Hepatocyte (in vitro differentiated cells): ENCODE results near the gene SULT6B1. TPM values are rescaled to one million over a fixed set of nuclear protein-coding genes. Genes with fewer than 3 reads are reported as not detected.
A peak's percentile ranks its signal among the peaks of the same experiment; 100 is the strongest.

Experiments
- DNase-seq: peaks from one replicate; pipeline ENCODE4 v3.0.0-alpha.2; 2016; ENCODE audit warnings: low spot score
- H2AFZ ChIP-seq: fragments of 200-600 bp; sonication (generic); 2 replicates; pipeline ENCODE4 v1.6.0; 2016; ENCODE audit warnings: antibody characterized with exemption, mild to moderate bottlenecking
- H3K27ac ChIP-seq: fragments of 200-600 bp; sonication (generic); 2 replicates; pipeline ENCODE4 v1.5.1; 2016; ENCODE audit warnings: mild to moderate bottlenecking
- H3K27me3 ChIP-seq: fragments of 200-600 bp; sonication (generic); 2 replicates; pipeline ENCODE4 v1.6.1; 2016
- H3K36me3 ChIP-seq: fragments of 200-600 bp; sonication (generic); replicated peaks from 2 replicates; pipeline ENCODE4 v1.5.1; 2016; ENCODE audit warnings: low read depth; ENCODE audit not compliant: insufficient read depth
- H3K4me1 ChIP-seq: fragments of 200-600 bp; sonication (generic); 2 replicates; pipeline ENCODE4 v1.5.1; 2016; ENCODE audit warnings: mild to moderate bottlenecking, moderate library complexity; ENCODE audit not compliant: insufficient read depth
- H3K4me2 ChIP-seq: fragments of 200-600 bp; sonication (generic); 2 replicates; pipeline ENCODE4 v1.6.0; 2016
- H3K4me3 ChIP-seq: fragments of 200-600 bp; sonication (generic); 2 replicates; pipeline ENCODE4 v1.5.1; 2016; ENCODE audit warnings: mild to moderate bottlenecking
- H3K79me2 ChIP-seq: fragments of 200-600 bp; sonication (generic); 2 replicates; pipeline ENCODE4 v1.6.0; 2017; ENCODE audit warnings: mild to moderate bottlenecking
- H3K9me2 ChIP-seq: fragments of 200-600 bp; sonication (generic); replicated peaks from 2 replicates; pipeline ENCODE4 v1.6.0; 2017; ENCODE audit warnings: mild to moderate bottlenecking; ENCODE audit not compliant: insufficient read depth
- H3K9me3 ChIP-seq: fragments of 200-600 bp; sonication (generic); 2 replicates; pipeline ENCODE4 v1.5.1; 2016; ENCODE audit warnings: low read depth, mild to moderate bottlenecking
- H4K20me1 ChIP-seq: fragments of 200-600 bp; sonication (generic); 2 replicates; pipeline ENCODE4 v1.6.0; 2016; ENCODE audit warnings: mild to moderate bottlenecking; ENCODE audit not compliant: insufficient read depth, poor library complexity, severe bottlenecking
- EZH2 ChIP-seq: fragments of 200-600 bp; sonication (generic); IDR thresholded peaks from 2 replicates; pipeline ENCODE4 v1.6.1; 2016; ENCODE audit warnings: antibody characterized with exemption, mild to moderate bottlenecking, borderline replicate concordance
- EZH2phosphoT487 ChIP-seq: fragments of 200-600 bp; sonication (generic); IDR thresholded peaks from one replicate; pipeline ENCODE4 v1.6.1; 2018; ENCODE audit warnings: antibody characterized with exemption, mild to moderate bottlenecking, low read depth, moderate library complexity; ENCODE audit not compliant: unreplicated experiment, severe bottlenecking
- WGBS: methylation state at CpG from one replicate; pipeline ENCODE4 v1.1.6; 2016; ENCODE audit warnings: low lambda C conversion rate; ENCODE audit errors: missing lambda C conversion rate; 5-methylcytosine and 5-hydroxymethylcytosine counted together
- polyA plus RNA-seq: library from polyadenylated mRNA; unstranded; fragments of >200 nt; fragmentation: Nextera tagmentation; extraction: Ambion mirVana; gene quantifications from 2 replicates; pipeline ENCODE4 v1.2.1, GENCODE V29; 2016
- total RNA-seq: library from RNA; depleted of rRNA; stranded (reverse); fragments of >200 nt; gene quantifications from 2 replicates; pipeline ENCODE4 v1.2.3, GENCODE V29; 2014
- TF ChIP-seq, protein P1 (sequence below): fragments of 200-600 bp; sonication (generic); IDR thresholded peaks from 2 replicates; pipeline ENCODE4 v1.5.1; 2016; ENCODE audit warnings: antibody characterized with exemption, mild to moderate bottlenecking; ENCODE audit not compliant: poor library complexity

Gene SULT6B1
- total and polyA plus RNA-seq, 2 experiments from 2014 or later, result not detected

DNA sequence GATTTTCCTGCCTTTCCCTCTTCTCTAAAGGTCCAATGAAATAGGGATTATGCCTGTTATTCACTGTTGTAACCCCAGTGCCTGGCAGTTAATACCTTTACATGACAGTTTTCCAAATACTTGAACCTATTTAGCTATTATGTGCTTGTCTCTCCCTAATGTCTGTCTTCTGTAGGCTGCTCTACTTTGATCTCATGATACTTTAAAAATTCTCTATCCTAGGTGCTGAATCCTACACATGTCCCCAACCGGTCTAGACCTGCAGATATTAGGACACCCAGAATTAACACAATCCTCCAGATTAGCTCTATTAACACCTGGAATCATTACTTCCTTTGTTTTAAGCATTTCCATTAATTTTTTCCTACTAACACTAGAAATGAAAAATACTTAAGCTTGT lies 35.6 kb upstream of the SULT6B1 start:
- TF ChIP-seq EZH2, result no peak
- TF ChIP-seq, protein P1, sequence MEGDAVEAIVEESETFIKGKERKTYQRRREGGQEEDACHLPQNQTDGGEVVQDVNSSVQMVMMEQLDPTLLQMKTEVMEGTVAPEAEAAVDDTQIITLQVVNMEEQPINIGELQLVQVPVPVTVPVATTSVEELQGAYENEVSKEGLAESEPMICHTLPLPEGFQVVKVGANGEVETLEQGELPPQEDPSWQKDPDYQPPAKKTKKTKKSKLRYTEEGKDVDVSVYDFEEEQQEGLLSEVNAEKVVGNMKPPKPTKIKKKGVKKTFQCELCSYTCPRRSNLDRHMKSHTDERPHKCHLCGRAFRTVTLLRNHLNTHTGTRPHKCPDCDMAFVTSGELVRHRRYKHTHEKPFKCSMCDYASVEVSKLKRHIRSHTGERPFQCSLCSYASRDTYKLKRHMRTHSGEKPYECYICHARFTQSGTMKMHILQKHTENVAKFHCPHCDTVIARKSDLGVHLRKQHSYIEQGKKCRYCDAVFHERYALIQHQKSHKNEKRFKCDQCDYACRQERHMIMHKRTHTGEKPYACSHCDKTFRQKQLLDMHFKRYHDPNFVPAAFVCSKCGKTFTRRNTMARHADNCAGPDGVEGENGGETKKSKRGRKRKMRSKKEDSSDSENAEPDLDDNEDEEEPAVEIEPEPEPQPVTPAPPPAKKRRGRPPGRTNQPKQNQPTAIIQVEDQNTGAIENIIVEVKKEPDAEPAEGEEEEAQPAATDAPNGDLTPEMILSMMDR, result no peak
- no peak for TF ChIP-seq EZH2phosphoT487
- Histone ChIP-seq H3K4me3 (no peak overlapping the region), H4K20me1 (no peaks in the 10 kb centered on the region), H3K79me2 (peaks cover 53% of the 10 kb centered on the region), H3K9me3 (no peaks in the 10 kb centered on the region), H3K4me2 (no peak overlapping the region), H3K27ac (no peak overlapping the region), H3K27me3 (no peaks in the 10 kb centered on the region), H3K9me2 (no peaks in the 10 kb centered on the region), H3K4me1 (no peaks in the 10 kb centered on the region), H2AFZ (no peak overlapping the region), H3K36me3 (no peaks in the 10 kb centered on the region)
- DNase-seq, result no peak
- 79% methylated on average over 1 of the region's 1 CpG for WGBS

DNA sequence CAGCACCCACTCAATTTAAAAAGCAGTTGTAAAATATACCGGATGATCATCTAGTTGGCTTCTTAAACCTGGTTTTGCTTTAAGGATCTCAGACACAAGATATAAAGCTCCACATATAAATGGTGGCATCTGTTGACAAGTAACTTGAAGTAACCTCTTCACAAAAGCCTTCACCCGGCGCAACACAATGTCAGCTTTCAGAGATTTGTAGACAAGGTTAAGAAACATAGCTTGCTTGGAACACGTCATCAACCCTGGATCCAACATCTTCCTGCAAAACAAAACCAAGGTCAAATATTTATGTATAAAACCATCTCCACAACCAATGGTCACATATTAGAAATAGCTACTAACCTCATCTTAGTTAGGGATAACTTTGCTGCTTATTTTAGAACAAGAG lies 34.7 kb upstream of the SULT6B1 start:
- TF ChIP-seq EZH2 (no peak), EZH2phosphoT487 (no peak)
- TF ChIP-seq, protein P1, result no peak

DNA sequence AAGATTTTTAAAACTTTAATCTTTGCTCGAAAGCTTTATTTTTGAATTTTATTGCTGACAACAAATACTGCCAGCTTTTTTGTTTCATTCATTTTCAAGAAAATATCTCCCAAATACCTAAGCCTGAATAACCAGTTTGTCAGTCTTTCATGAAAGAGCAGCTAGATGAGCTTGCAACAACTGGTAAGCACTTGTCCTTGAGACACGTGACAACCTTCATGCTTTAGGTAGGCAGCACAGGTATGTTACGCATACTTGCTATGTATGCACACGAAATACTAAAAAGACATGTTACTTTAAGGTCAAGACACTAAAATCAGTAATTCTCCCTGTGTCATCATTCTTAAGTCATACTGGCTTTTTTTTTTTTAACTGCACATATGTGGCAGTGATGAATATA lies 30.6 kb upstream of the SULT6B1 start:
- Histone ChIP-seq H3K27me3 (no peaks in the 10 kb centered on the region), H4K20me1 (no peaks in the 10 kb centered on the region), H3K9me3 (no peaks in the 10 kb centered on the region), H3K4me2 (no peak overlapping the region), H2AFZ (no peak overlapping the region), H3K4me3 (no peak overlapping the region), H3K36me3 (no peaks in the 10 kb centered on the region), H3K27ac (peak overlapping the region; percentile 25), H3K4me1 (no peaks in the 10 kb centered on the region), H3K79me2 (peaks cover 16% of the 10 kb centered on the region), H3K9me2 (no peaks in the 10 kb centered on the region)
- WGBS, result 87% methylated on average over 4 of the region's 4 CpGs
- TF ChIP-seq, protein P1, result no peak
- TF ChIP-seq EZH2 (no peak), EZH2phosphoT487 (no peak)
- peak; percentile 11 for DNase-seq

More for the DNA sequence above, 34.7 kb upstream of the SULT6B1 start:
- H4K20me1 ChIP-seq, result no peaks in the 10 kb centered on the region
- no peak overlapping the region for H3K27ac ChIP-seq
- no peaks in the 10 kb centered on the region for H3K4me1 ChIP-seq
- no peaks in the 10 kb centered on the region for H3K9me3 ChIP-seq
- H3K4me3 ChIP-seq, result no peak overlapping the region
- no peaks in the 10 kb centered on the region for H3K36me3 ChIP-seq
- H3K9me2 ChIP-seq, result no peaks in the 10 kb centered on the region
- 95% methylated on average over 4 of the region's 4 CpGs for WGBS
- no peak overlapping the region for H2AFZ ChIP-seq
- no peak overlapping the region for H3K4me2 ChIP-seq
- no peaks in the 10 kb centered on the region for H3K27me3 ChIP-seq
- DNase-seq, result no peak
- H3K79me2 ChIP-seq, result peaks cover 44% of the 10 kb centered on the region

DNA sequence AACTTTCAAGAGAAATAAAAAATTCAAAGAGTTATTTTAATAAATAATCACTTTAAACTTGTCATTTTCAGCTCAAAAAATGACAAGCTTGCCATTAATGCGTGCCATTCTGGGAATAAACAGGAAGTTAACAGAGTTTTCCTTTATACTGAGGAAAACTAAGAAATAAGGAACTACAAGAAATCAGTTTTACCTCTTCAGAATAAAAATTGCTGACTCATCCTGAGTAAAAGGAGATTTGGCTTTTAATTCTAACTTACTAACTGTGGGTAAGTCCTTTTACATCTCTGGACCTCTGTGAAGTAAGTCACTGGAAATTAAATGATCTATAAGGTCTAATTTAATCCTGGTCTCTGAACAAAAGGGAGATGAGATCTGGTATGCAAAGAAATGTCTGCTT lies 26.8 kb upstream of the SULT6B1 start:
- Histone ChIP-seq H3K27ac (no peak overlapping the region), H3K4me1 (no peaks in the 10 kb centered on the region), H3K79me2 (peaks cover 3% of the 10 kb centered on the region), H3K9me2 (no peaks in the 10 kb centered on the region), H3K4me2 (no peak overlapping the region), H4K20me1 (no peaks in the 10 kb centered on the region), H3K27me3 (no peaks in the 10 kb centered on the region), H2AFZ (no peak overlapping the region), H3K4me3 (no peak overlapping the region), H3K9me3 (no peaks in the 10 kb centered on the region), H3K36me3 (no peaks in the 10 kb centered on the region)
- TF ChIP-seq EZH2phosphoT487 (no peak), EZH2 (no peak)
- TF ChIP-seq, protein P1, result no peak
- DNase-seq, result no peak
- 97% methylated on average over 1 of the region's 1 CpG for WGBS
